HCT116 (cell line): ENCODE data around the gene CC2D2B. TPM values are rescaled to one million over a fixed set of nuclear protein-coding genes. Genes with fewer than 3 reads are reported as not detected.

Experiments used
- ATAC-seq: fragments of 200-7000 bp; cut with Tn5 transposase; 2 replicates; pipeline ENCODE4 v1.9.1; 2020; ENCODE audit warnings: mild to moderate bottlenecking, moderate library complexity
- BruUV-seq: library from RNA; stranded (reverse); fragments of 400-500 nt; replicated peaks from 2 replicates; lab custom pipeline; 2021; lab: Mats Ljungman, UMichigan
- CTCF ChIA-PET: fragments of 300-600 bp; sonication (Branson Sonifier 250); formaldehyde crosslinking; loops from one replicate; lab custom pipeline; 2021; ENCODE audit warnings: antibody characterized with exemption; lab: Charles Lee
- POLR2A ChIA-PET: fragments of 300-600, 350-600 bp; sonication (Branson Sonifier 250); formaldehyde crosslinking; loops from one replicate; lab custom pipeline; 2021; ENCODE audit warnings: antibody characterized with exemption; lab: Charles Lee
- RAD21 ChIA-PET, 2 experiments: fragments of 300-600 bp; sonication (Branson Sonifier 250); formaldehyde crosslinking; loops; one replicate each; lab custom pipeline; 2023; ENCODE audit warnings: low total read pairs in 2 of 2; ENCODE audit not compliant: uncharacterized antibody in 2 of 2, unreplicated experiment in 2 of 2, low non-redundant PET in 1 of 2; lab: Charles Lee
- DNase-seq: peaks from one replicate; pipeline ENCODE4 v3.0.0-alpha.2; 2010; ENCODE audit warnings: low read depth, low spot score
- H2AFZ ChIP-seq: fragments of 200-600 bp; shearing (Covaris generic), sonication (generic); 2 replicates; pipeline ENCODE4 v1.6.1; 2017; ENCODE audit warnings: low read depth, mixed run types, mixed read lengths, antibody characterized with exemption, low read length; ENCODE audit not compliant: poor library complexity, severe bottlenecking
- H3K27ac ChIP-seq: 2 replicates; pipeline ENCODE4 v1.5.1; 2012; ENCODE audit warnings: low read depth, low read length
- H3K27me3 ChIP-seq: fragments of 200-600 bp; sonication (generic); 2 replicates; pipeline ENCODE4 v1.6.1; 2016; ENCODE audit warnings: mixed run types, low read length, mixed read lengths; ENCODE audit not compliant: insufficient read depth
- H3K36me3 ChIP-seq, 2 experiments: fragments of 200-500 bp in 1 of 2; fragments of 200-600 bp in 1 of 2; sonication (Bioruptor generic) in 1 of 2; sonication (generic) in 1 of 2; 2 replicates each; pipeline versions ENCODE4 v1.5.1 to v1.6.1; 2014 to 2016; ENCODE audit warnings: low read length in 2 of 2, inconsistent platforms in 1 of 2, mixed read lengths in 1 of 2, mixed run types in 1 of 2; ENCODE audit not compliant: insufficient read depth in 2 of 2, control insufficient read depth in 1 of 2
- H3K4me1 ChIP-seq, 2 experiments: fragments of 200-600 bp in 1 of 2; sonication (generic) in 1 of 2; 2 replicates each; pipeline versions ENCODE4 v1.5.1 to v1.6.1; 2012 to 2017; ENCODE audit warnings: low read length in 2 of 2, inconsistent platforms in 1 of 2, mild to moderate bottlenecking in 1 of 2, mixed read lengths in 1 of 2, mixed run types in 1 of 2, moderate library complexity in 1 of 2; ENCODE audit not compliant: insufficient read depth in 2 of 2, control insufficient read depth in 1 of 2
- H3K4me2 ChIP-seq: fragments of 200-600 bp; sonication (generic); 2 replicates; pipeline ENCODE4 v1.6.1; 2017; ENCODE audit warnings: mixed run types, low read length, mixed read lengths
- H3K4me3 ChIP-seq, 2 experiments: fragments of 200-600 bp in 1 of 2; sonication (generic) in 1 of 2; replicated peaks in 1 of 2; 2 replicates each; pipeline ENCODE4 v1.5.1; 2011 to 2016; ENCODE audit warnings: low read length in 2 of 2, control low read depth in 1 of 2, low read depth in 1 of 2, mild to moderate bottlenecking in 1 of 2, mixed read lengths in 1 of 2, mixed run types in 1 of 2
- H3K79me2 ChIP-seq: fragments of 200-600 bp; sonication (generic); 2 replicates; pipeline ENCODE4 v1.6.1; 2017; ENCODE audit warnings: mild to moderate bottlenecking, mixed run types, low read length, moderate library complexity, mixed read lengths; ENCODE audit not compliant: insufficient read depth
- H3K9ac ChIP-seq: fragments of 200-600 bp; sonication (generic); 2 replicates; pipeline ENCODE4 v1.6.1; 2016; ENCODE audit warnings: low read length, mixed read lengths
- H3K9me2 ChIP-seq: fragments of 200-600 bp; sonication (generic), shearing (Covaris generic); 2 replicates; pipeline ENCODE4 v1.6.1; 2017; ENCODE audit warnings: mixed run types, mild to moderate bottlenecking, moderate library complexity; ENCODE audit not compliant: insufficient read depth
- H3K9me3 ChIP-seq, 2 experiments: fragments of 200-500 bp in 1 of 2; fragments of 200-600 bp in 1 of 2; sonication (Bioruptor generic) in 1 of 2; sonication (generic) in 1 of 2; 2 replicates each; pipeline ENCODE4 v1.6.1; 2014 to 2017; ENCODE audit warnings: low read length in 2 of 2, mixed read lengths in 2 of 2, inconsistent platforms in 1 of 2, low read depth in 1 of 2, mild to moderate bottlenecking in 1 of 2, mixed run types in 1 of 2, moderate library complexity in 1 of 2; ENCODE audit not compliant: control insufficient read depth in 1 of 2, insufficient read depth in 1 of 2
- H4K20me1 ChIP-seq: fragments of 200-600 bp; sonication (generic), shearing (Covaris generic); 2 replicates; pipeline ENCODE4 v1.6.1; 2017; ENCODE audit warnings: mixed run types, mild to moderate bottlenecking, moderate library complexity; ENCODE audit not compliant: insufficient read depth
- CBX3 ChIP-seq: IDR thresholded peaks from 2 replicates; pipeline ENCODE4 v1.6.1; 2012; ENCODE audit warnings: low read depth
- CEBPB ChIP-seq: IDR thresholded peaks from 2 replicates; pipeline ENCODE4 v1.6.1; 2012; ENCODE audit warnings: low read depth
- EZH2 ChIP-seq: fragments of 200-600 bp; sonication (generic); IDR thresholded peaks from 2 replicates; pipeline ENCODE4 v1.6.1; 2017; ENCODE audit warnings: antibody characterized with exemption, mixed run types
- FOSL1 ChIP-seq: IDR thresholded peaks from 2 replicates; pipeline ENCODE4 v1.6.1; 2012; ENCODE audit warnings: low read depth
- MAX ChIP-seq: IDR thresholded peaks from 2 replicates; pipeline ENCODE4 v1.6.1; 2012
- REST ChIP-seq: IDR thresholded peaks from 2 replicates; pipeline ENCODE4 v1.6.1; 2012; ENCODE audit warnings: low read depth
- SIN3A ChIP-seq: IDR thresholded peaks from 2 replicates; pipeline ENCODE4 v1.6.1; 2012; ENCODE audit warnings: low read depth
- SP1 ChIP-seq: IDR thresholded peaks from 2 replicates; pipeline ENCODE4 v1.6.1; 2012; ENCODE audit warnings: low read depth
- YY1 ChIP-seq: IDR thresholded peaks from 2 replicates; pipeline ENCODE4 v1.6.1; 2011; ENCODE audit warnings: low read length, low read depth, moderate library complexity, mild to moderate bottlenecking; ENCODE audit not compliant: insufficient replicate concordance; ENCODE audit errors: extremely low read depth
- ZNF274 ChIP-seq: fragments of 200-500 bp; sonication (Bioruptor generic); IDR thresholded peaks from 2 replicates; pipeline ENCODE4 v1.6.1; 2014; ENCODE audit warnings: mild to moderate bottlenecking, low read depth, low read length, inconsistent platforms
- intact Hi-C: fragments of 100-400 bp; cut with micrococcal nuclease; formaldehyde crosslinking; loops from 2 replicates; pipeline ENCODE4 v1.10.0; 2022
- total RNA-seq: library from RNA; stranded (reverse); gene quantifications from one replicate; pipeline ENCODE4 v1.2.1, GENCODE V29; 2021; ENCODE audit not compliant: unreplicated experiment

The CC2D2B gene
- total RNA-seq, 1 experiment from 2014 or later, result 0.20 TPM

DNA sequence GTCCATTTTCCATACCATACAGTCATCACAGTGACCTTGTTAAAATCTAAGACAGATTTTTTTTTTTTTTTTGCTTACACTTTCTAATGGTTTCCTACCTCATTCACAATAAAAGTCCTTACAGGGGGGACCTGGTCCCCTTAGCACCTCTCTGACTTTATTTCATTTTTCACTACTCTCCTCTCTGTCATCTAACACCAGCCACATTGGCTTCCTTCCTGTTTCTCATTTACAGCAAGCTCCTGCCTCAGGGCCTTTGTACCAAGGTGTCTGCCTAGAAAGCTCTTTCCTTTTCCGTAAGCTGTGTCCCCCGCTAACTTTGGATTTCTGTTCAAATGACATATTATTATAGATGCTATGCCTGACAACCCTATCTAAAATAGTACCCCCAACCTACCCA lies 27.7 kb downstream of the CC2D2B start:
- BruUV-seq, result no TSS peak

More for the DNA sequence above, 27.7 kb downstream of the CC2D2B start:
- no peaks in the 10 kb centered on the region for H3K27me3 ChIP-seq
- DNase-seq (no peak), ATAC-seq (no peak)
- no peak overlapping the region for H3K27ac ChIP-seq
- H2AFZ ChIP-seq, result no peak overlapping the region
- TF ChIP-seq EZH2 (no peak), REST (no peak), FOSL1 (no peak), YY1 (no peak), MAX (no peak), CBX3 (no peak), CEBPB (no peak), SIN3A (no peak), ZNF274 (no peak), SP1 (no peak)
- H4K20me1 ChIP-seq, result no peaks in the 10 kb centered on the region
- no peaks in the 10 kb centered on the region for H3K9me2 ChIP-seq
- intact Hi-C loops, result no loop called here
- H3K4me1 ChIP-seq, result no peaks in the 10 kb centered on the region
- RAD21 ChIA-PET, result no interaction called here
- H3K4me3 ChIP-seq, result no peak overlapping the region
- POLR2A ChIA-PET, result no interaction called here
- H3K9me3 ChIP-seq, result no peaks in the 10 kb centered on the region; a peak in 1 of 4 replicates
- CTCF ChIA-PET, result no interaction called here
- H3K4me2 ChIP-seq, result no peak overlapping the region
- H3K79me2 ChIP-seq, result no peaks in the 10 kb centered on the region
- H3K9ac ChIP-seq, result no peak overlapping the region
- no peaks in the 10 kb centered on the region for H3K36me3 ChIP-seq
